ENCODE data around the gene MACROH2A1. TPM values are rescaled to one million over a fixed set of nuclear protein-coding genes. Genes with fewer than 3 reads are reported as not detected.

Gene MACROH2A1
- total RNA-seq, 1 donor from 2014 or later = 390 TPM

DNA sequence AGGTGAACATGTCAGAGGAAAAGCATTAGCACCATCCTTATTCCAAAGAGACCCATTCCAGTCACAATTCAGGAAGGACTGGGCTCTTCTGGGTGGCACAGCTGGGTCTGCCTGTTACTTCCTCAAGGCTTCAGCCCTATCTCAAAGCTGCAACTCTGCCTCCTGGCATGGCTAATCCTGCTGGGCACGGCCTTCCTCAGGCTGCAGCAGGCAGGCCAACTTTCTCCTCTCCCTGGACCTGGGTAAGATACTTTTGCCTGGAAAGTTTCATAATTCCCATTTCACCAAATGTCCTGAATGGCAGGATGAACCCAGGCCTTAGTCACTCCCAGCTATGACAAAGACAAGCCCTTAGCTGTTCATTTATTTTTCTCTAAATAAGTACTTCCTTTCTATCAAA, 50.1 kb downstream of the MACROH2A1 start:
- no peak for DNase-seq (ENCODE audit: low read depth)
- TF ChIP-seq, protein P1, sequence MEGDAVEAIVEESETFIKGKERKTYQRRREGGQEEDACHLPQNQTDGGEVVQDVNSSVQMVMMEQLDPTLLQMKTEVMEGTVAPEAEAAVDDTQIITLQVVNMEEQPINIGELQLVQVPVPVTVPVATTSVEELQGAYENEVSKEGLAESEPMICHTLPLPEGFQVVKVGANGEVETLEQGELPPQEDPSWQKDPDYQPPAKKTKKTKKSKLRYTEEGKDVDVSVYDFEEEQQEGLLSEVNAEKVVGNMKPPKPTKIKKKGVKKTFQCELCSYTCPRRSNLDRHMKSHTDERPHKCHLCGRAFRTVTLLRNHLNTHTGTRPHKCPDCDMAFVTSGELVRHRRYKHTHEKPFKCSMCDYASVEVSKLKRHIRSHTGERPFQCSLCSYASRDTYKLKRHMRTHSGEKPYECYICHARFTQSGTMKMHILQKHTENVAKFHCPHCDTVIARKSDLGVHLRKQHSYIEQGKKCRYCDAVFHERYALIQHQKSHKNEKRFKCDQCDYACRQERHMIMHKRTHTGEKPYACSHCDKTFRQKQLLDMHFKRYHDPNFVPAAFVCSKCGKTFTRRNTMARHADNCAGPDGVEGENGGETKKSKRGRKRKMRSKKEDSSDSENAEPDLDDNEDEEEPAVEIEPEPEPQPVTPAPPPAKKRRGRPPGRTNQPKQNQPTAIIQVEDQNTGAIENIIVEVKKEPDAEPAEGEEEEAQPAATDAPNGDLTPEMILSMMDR (conservative IDR thresholded peaks at IDR 0.05; ENCODE audit: low read depth, low read length) = no peak
- no peak overlapping the region for H3K4me3 ChIP-seq (ENCODE audit: low read depth, low read length)

DNA sequence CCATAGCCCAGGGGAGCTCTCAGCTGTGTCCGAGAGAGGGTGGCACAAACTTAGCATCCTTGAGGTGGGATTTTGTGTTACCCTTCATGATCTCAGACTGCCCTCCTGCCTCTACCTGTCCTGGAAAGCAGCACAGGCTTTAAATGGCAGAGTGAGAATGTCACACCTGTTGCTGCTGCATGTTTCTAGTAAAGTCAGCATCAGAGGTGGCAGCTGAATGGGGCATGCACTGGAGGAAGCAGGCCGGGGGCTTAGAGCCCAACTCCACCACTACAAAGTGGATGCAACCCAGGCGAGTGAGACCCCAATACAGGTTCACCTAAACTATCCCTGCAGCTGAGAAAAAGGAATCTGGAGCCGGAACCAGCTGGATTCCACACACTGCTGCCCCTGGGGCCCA, 51.6 kb downstream of the MACROH2A1 start:
- no peak for DNase-seq (ENCODE audit: low read depth)
- no peak overlapping the region for H3K4me3 ChIP-seq (ENCODE audit: low read depth, low read length)
- TF ChIP-seq, protein P1 (conservative IDR thresholded peaks at IDR 0.05; ENCODE audit: low read depth, low read length) = no peak

DNA sequence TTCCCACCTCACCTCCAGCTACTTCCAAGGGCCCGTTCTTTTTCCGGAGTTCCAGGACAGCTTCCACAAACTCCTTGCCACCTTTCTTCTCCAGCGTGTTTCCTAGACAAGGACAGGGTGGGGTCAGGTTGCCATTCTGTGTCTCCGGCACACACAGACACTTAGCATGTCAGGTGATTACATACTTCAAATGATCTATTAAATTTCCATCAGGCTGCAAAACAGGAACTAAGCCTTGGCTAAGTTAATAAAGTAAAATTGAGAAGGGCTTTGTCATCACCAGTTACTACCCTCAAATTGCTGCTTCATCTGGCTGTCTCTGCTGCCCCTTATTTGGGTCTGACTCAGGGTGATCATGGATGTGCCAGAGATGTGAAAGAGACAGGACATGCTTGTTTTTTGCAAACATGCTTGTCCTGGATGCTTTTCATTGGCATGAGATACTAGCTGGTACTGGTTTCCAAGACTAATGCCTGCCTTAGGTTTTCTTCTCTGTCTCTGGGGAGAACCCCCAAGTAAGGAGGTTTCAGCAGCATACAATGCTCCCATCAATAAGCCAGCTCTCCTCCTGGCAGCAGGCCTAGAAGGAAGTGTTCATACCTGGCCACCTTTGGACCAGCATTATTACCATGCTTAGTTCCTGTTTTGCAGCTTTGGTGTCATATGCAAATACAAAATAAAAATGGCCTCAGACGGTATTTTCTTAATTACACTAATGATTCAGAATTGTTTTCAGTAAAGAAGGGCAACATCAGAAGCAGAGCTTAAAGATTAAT, 52.9 kb downstream of the MACROH2A1 start:
- TF ChIP-seq, protein P1 (conservative IDR thresholded peaks at IDR 0.05; ENCODE audit: low read depth, low read length) = no peak
- H3K4me3 ChIP-seq (ENCODE audit: low read depth, low read length) = no peak overlapping the region
- DNase-seq (ENCODE audit: low read depth) = no peak

DNA sequence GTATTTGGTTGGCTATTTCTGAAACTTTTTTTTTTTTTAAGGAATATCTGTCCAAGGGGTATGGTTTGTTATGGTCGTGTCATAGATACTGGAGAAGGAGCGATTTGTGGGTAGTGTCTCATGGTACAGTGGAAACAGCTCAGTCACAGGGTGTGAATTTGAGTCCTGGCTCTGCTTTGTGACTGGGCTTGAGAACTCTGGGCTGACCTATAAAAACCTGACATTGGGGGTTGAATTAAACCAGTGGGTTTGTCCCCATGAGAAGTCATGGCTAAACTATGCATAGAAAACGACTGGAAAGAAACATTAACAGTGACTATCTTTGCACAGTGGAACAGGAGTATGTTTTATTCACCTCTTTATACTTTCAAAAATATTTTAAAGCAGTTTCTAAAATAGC, 54.7 kb downstream of the MACROH2A1 start:
- DNase-seq (ENCODE audit: low read depth) = no peak
- H3K4me3 ChIP-seq (ENCODE audit: low read depth, low read length) = no peak overlapping the region
- TF ChIP-seq, protein P1 (conservative IDR thresholded peaks at IDR 0.05; ENCODE audit: low read depth, low read length) = no peak

DNA sequence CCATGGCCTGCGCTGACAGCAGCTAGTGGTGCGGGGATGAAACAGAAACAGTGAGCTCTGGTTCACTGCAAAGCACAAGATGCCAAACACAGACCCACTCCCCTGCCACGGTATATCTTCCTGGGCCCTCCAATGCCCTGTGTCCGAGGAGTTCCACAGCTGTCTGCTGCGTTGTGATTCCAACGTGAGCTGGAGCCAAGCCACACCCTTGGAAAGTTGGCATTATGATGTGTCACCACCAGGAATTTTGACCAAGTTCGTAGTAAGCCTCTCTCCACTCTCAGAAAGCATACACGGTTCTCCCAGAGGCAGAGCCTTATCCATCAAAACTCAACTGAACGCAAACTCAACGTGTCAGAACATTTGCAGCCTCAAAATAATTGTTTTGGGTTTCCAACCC, 55.6 kb downstream of the MACROH2A1 start:
- no peak for DNase-seq (ENCODE audit: low read depth)
- TF ChIP-seq, protein P1 (conservative IDR thresholded peaks at IDR 0.05; ENCODE audit: low read depth, low read length) = no peak
- H3K4me3 ChIP-seq (ENCODE audit: low read depth, low read length) = no peak overlapping the region

DNA sequence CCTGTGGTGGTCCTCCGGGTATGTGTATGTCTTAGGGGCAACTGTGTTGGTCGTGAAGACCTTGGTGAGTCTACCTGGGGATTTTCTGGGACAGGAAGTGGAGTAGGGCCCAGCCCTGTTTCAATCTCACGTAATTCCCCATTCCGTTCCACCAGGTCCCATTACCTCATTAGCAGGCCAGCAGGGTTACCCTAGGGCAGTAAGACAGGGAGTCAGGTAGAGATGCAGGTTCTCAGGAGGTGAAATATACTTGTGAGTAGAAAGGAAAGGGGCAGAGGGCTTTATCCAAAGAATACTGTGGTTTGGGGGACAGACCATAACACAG, 56.5 kb downstream of the MACROH2A1 start:
- no peak for DNase-seq (ENCODE audit: low read depth)
- TF ChIP-seq, protein P1 (conservative IDR thresholded peaks at IDR 0.05; ENCODE audit: low read depth, low read length) = no peak
- H3K4me3 ChIP-seq (ENCODE audit: low read depth, low read length) = no peak overlapping the region
